ENCODE data around the gene LIMCH1. TPM values are rescaled to one million over a fixed set of nuclear protein-coding genes. Genes with fewer than 3 reads are reported as not detected.

Gene LIMCH1
- total RNA-seq, 2 experiments from 2014 or later = not detected

- H3K27ac ChIP-seq (ENCODE audit: low read depth, low read length, poor library complexity, severe bottlenecking) = no peak overlapping the region
- no peaks in the 10 kb centered on the region for H3K79me2 ChIP-seq (ENCODE audit: insufficient read depth, low read depth, low read length)
- TF ChIP-seq, protein P1, sequence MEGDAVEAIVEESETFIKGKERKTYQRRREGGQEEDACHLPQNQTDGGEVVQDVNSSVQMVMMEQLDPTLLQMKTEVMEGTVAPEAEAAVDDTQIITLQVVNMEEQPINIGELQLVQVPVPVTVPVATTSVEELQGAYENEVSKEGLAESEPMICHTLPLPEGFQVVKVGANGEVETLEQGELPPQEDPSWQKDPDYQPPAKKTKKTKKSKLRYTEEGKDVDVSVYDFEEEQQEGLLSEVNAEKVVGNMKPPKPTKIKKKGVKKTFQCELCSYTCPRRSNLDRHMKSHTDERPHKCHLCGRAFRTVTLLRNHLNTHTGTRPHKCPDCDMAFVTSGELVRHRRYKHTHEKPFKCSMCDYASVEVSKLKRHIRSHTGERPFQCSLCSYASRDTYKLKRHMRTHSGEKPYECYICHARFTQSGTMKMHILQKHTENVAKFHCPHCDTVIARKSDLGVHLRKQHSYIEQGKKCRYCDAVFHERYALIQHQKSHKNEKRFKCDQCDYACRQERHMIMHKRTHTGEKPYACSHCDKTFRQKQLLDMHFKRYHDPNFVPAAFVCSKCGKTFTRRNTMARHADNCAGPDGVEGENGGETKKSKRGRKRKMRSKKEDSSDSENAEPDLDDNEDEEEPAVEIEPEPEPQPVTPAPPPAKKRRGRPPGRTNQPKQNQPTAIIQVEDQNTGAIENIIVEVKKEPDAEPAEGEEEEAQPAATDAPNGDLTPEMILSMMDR (conservative IDR thresholded peaks at IDR 0.05; ENCODE audit: low read length) = no peak
- no peak for TF ChIP-seq EZH2phosphoT487 (IDR thresholded peaks at IDR 0.05; ENCODE audit: borderline replicate concordance, low read depth, low read length)
- ChIA-PET CTCF (ENCODE audit: unreplicated experiment) (no interaction called here), POLR2A (no interaction called here)
- no peaks in the 10 kb centered on the region for H4K20me1 ChIP-seq (ENCODE audit: insufficient read depth, low read length)
- intact Hi-C loops (cut with micrococcal nuclease; ENCODE audit: unreplicated experiment) = no loop called here
- BruUV-seq (replicated peaks) = no TSS peak
- no peaks in the 10 kb centered on the region for H3K4me1 ChIP-seq (ENCODE audit: insufficient read depth, low read length, poor library complexity, severe bottlenecking)
- no peak overlapping the region for H2AFZ ChIP-seq (ENCODE audit: low read length)
- no peaks in the 10 kb centered on the region for H3K9me2 ChIP-seq (ENCODE audit: insufficient read depth, low read length)
- DNase-seq (ENCODE audit: low spot score) = no peak
- no peak overlapping the region for H3K4me2 ChIP-seq (ENCODE audit: low read length)
- no peaks in the 10 kb centered on the region for H3K36me3 ChIP-seq (ENCODE audit: insufficient read depth, low read length)
- no peaks in the 10 kb centered on the region for H3K9me3 ChIP-seq (ENCODE audit: low read length)
- H3K4me3 ChIP-seq (ENCODE audit: low read depth, low read length, poor library complexity, severe bottlenecking) = no peak overlapping the region
Observed at GRCh38 chr4:41569961-41570360, 32.0 kb downstream of the LIMCH1 start.

- TF ChIP-seq EZH2phosphoT487 (IDR thresholded peaks at IDR 0.05; ENCODE audit: borderline replicate concordance, low read depth, low read length) = no peak
- TF ChIP-seq, protein P1 (conservative IDR thresholded peaks at IDR 0.05; ENCODE audit: low read length) = no peak
- H2AFZ ChIP-seq (ENCODE audit: low read length) = no peak overlapping the region
- DNase-seq (ENCODE audit: low spot score) = no peak
- H3K27ac ChIP-seq (ENCODE audit: low read depth, low read length, poor library complexity, severe bottlenecking) = no peak overlapping the region
- ChIA-PET CTCF (ENCODE audit: unreplicated experiment) (no interaction called here), POLR2A (no interaction called here)
- no peaks in the 10 kb centered on the region for H3K9me3 ChIP-seq (ENCODE audit: low read length)
- intact Hi-C loops (cut with micrococcal nuclease; ENCODE audit: unreplicated experiment) = no loop called here
- no peaks in the 10 kb centered on the region for H3K4me1 ChIP-seq (ENCODE audit: insufficient read depth, low read length, poor library complexity, severe bottlenecking)
- no peak overlapping the region for H3K4me3 ChIP-seq (ENCODE audit: low read depth, low read length, poor library complexity, severe bottlenecking)
- H4K20me1 ChIP-seq (ENCODE audit: insufficient read depth, low read length) = no peaks in the 10 kb centered on the region
- H3K36me3 ChIP-seq (ENCODE audit: insufficient read depth, low read length) = no peaks in the 10 kb centered on the region
- H3K9me2 ChIP-seq (ENCODE audit: insufficient read depth, low read length) = no peaks in the 10 kb centered on the region
- BruUV-seq (replicated peaks) = no TSS peak
- H3K4me2 ChIP-seq (ENCODE audit: low read length) = no peak overlapping the region
- H3K79me2 ChIP-seq (ENCODE audit: insufficient read depth, low read depth, low read length) = no peaks in the 10 kb centered on the region
Observed at GRCh38 chr4:41571422-41571821, 33.5 kb downstream of the LIMCH1 start.

DNA sequence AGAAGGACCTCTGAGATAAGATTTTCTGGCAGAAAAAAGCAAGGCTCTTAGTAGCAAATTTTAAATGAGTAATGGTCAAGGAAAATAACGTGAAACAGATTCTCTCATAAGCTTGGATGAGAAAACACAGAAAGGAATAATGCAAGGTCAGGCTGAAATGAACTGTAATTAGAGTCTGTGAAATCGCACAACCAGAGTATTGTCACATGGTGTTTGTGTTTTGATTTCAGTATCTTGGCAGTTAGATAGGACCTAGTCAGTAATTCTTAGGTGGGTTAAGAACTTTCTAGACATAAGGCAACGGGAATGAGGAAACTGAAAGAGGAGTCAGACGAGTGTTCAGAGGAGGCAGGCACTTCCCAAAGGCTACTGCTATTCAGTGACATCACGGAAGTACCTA, 34.6 kb downstream of the LIMCH1 start:
- Histone ChIP-seq H3K4me3 (ENCODE audit: low read depth, low read length, poor library complexity, severe bottlenecking) (no peak overlapping the region), H3K4me1 (ENCODE audit: insufficient read depth, low read length, poor library complexity, severe bottlenecking) (no peaks in the 10 kb centered on the region), H4K20me1 (ENCODE audit: insufficient read depth, low read length) (no peaks in the 10 kb centered on the region), H3K27ac (ENCODE audit: low read depth, low read length, poor library complexity, severe bottlenecking) (no peak overlapping the region), H3K79me2 (ENCODE audit: insufficient read depth, low read depth, low read length) (no peaks in the 10 kb centered on the region), H2AFZ (ENCODE audit: low read length) (no peak overlapping the region), H3K4me2 (ENCODE audit: low read length) (no peak overlapping the region), H3K9me2 (ENCODE audit: insufficient read depth, low read length) (no peaks in the 10 kb centered on the region), H3K9me3 (ENCODE audit: low read length) (no peaks in the 10 kb centered on the region), H3K36me3 (ENCODE audit: insufficient read depth, low read length) (no peaks in the 10 kb centered on the region)
- no TSS peak for BruUV-seq (replicated peaks)
- TF ChIP-seq EZH2phosphoT487 (IDR thresholded peaks at IDR 0.05; ENCODE audit: borderline replicate concordance, low read depth, low read length) = no peak
- TF ChIP-seq, protein P1 (conservative IDR thresholded peaks at IDR 0.05; ENCODE audit: low read length) = no peak
- intact Hi-C loops (cut with micrococcal nuclease; ENCODE audit: unreplicated experiment) = no loop called here
- ChIA-PET POLR2A (interaction anchor here (0.7 kb wide), 1 partner anchor 28 kb away, joined by 3 read pairs; no protein-coding TSS in a partner anchor), CTCF (ENCODE audit: unreplicated experiment) (no interaction called here)
- no peak for DNase-seq (ENCODE audit: low spot score)
